GM18858 (cell line): ENCODE measurements around the gene GCSAM.

Source experiments
- ATAC-seq: cut with Tn5 transposase; IDR thresholded peaks from one replicate; pipeline ENCODE4 v1.9.1; 2021; ENCODE audit not compliant: unreplicated experiment

GCSAM gene

GRCh38 chr3:112109322-112109721, 23.7 kb downstream of the GCSAM start:
- ATAC-seq = no peak

GRCh38 chr3:112104774-112105173, 28.3 kb downstream of the GCSAM start:
- ATAC-seq = no peak

GRCh38 chr3:112101916-112102315, 31.1 kb downstream of the GCSAM start:
- no peak for ATAC-seq

- no peak for ATAC-seq
Measured at GRCh38 chr3:112097378-112097777, 35.7 kb downstream of the GCSAM start.

- no peak for ATAC-seq
Measured at GRCh38 chr3:112096176-112096575, 36.9 kb downstream of the GCSAM start.

GRCh38 chr3:112095731-112096130, 37.3 kb downstream of the GCSAM start:
- ATAC-seq = no peak

- no peak for ATAC-seq
Measured at GRCh38 chr3:112093180-112093522, 39.9 kb downstream of the GCSAM start.

- no peak for ATAC-seq
Measured at GRCh38 chr3:112092496-112093179, 40.4 kb downstream of the GCSAM start.

- ATAC-seq = no peak
Measured at GRCh38 chr3:112090887-112091586, 42.0 kb downstream of the GCSAM start.

- ATAC-seq = no peak
Measured at GRCh38 chr3:112089956-112090886, 42.8 kb downstream of the GCSAM start.

- ATAC-seq = no peak
Measured at GRCh38 chr3:112088944-112089343, 44.1 kb downstream of the GCSAM start.

- no peak for ATAC-seq
Measured at GRCh38 chr3:112087746-112088145, 45.3 kb downstream of the GCSAM start.

GRCh38 chr3:112086875-112087524, 46.0 kb downstream of the GCSAM start:
- ATAC-seq = no peak

- ATAC-seq = no peak
Measured at GRCh38 chr3:112086076-112086854, 46.8 kb downstream of the GCSAM start, which contains the start of gene C3orf52. Gene C3orf52 (plus strand): TSS chr3:112086389. CDS start chr3:112086408, 19 bp downstream.

- ATAC-seq = no peak
Measured at GRCh38 chr3:112085735-112086075, 47.3 kb downstream of the GCSAM start.

GRCh38 chr3:112084980-112085705, 47.9 kb downstream of the GCSAM start:
- no peak for ATAC-seq

- ATAC-seq = no peak
Measured at GRCh38 chr3:112083239-112083638, 49.8 kb downstream of the GCSAM start.

- ATAC-seq = no peak
Measured at GRCh38 chr3:112078125-112079083, 54.6 kb downstream of the GCSAM start.
